ENCODE results near the gene ITGAL.

The ITGAL gene

DNA sequence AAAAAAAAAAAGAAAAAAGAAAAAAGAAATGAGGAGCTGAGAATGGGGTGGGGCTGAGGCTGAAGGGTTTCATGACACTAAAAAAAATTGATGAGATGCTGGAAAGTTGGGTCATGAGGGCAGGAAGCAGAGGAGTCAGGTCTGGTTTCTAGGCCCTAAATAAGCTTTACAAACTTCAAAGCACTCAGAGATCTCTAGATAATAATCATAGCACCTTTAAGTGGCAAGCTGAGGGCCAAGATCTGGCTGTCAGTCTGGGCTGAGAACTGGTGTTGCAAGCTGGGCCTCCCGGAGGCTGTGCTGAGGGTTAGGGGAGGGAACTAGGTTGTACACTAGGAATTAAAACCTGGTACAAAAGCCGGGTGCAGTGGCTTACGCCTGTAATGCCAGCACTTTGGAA, 79.2 kb downstream of the ITGAL start:
- no peak for DNase-seq

DNA sequence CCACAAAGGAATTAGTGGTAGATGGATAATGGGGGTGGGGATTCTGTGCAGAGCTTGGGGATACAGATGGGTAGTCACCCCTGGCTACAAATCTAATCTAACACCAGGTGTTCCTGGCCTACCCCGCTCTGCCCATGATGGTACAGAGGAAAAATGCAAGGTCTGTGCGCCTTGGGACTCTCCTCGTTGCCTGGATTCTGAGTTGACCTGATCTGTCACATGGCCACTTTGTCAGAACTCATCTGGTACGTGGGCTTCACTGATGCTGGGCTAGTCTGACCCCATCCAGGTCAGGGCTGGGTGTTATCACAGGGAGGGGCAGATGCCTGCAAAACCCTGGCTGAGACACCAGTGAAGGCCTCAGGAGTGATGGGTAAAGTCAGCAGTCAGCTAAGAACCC, 80.4 kb downstream of the ITGAL start:
- DNase-seq = no peak

DNA sequence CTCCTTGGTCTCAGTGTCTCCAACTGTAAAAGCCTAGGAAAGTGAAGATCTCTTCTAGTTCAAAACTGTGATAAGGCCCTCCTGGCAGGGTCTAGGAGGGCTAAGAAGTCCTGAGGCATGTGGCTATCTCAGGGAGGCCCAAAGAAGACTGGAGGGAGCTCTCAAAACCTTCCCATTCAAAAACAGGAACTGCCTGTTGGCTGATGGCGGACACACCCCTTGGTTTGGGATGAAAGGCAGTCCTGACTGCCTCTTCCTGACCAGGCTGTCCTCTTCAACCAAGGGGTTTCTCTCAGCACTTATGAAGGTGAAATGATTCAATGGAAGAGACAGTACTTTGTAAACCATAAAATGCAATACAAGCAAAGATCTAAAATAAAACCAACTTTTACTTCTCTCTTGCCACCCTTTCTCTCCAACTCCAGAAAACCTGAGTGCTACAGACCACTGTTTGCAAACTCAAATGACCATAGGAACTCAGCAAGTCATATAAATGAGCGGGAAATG, 80.9 kb downstream of the ITGAL start:
- DNase-seq = peak; percentile 42

DNA sequence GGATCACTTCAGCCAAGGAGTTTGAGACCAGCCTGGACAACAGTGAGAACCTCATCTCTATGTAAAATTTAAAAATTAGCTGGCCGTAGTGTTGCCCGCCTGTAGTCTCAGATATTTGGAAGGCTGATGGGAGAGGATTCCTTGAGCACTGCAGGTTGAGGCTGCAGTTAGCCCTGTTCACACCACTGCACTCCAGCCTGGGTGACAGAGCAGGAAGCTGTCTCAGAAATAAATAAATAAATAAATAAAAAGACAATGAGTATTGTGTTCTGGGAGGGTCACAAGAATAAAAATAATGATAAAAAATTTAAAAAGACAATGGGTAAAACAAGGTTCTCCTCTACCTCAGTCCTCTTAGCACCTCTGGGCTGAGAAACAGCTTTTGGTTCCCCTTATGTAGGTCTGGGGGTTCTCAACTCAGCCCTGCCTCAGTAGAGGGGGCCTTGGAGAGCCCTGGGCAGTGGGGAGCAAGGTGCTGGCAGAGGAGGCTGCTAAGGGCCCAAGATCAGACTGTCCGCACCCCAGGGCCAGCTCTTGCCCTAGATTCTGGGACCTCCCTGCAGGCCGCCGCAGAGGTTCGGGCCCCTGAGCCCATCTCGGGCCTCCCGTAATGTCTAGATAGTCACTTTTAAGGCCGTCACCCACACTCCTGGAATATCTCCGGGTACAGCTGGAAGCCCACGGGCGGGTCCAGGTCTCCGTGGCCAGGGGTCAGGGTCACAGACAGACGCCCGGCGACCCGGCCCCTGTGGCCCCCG, 82.2 kb downstream of the ITGAL start:
- no peak for DNase-seq

DNA sequence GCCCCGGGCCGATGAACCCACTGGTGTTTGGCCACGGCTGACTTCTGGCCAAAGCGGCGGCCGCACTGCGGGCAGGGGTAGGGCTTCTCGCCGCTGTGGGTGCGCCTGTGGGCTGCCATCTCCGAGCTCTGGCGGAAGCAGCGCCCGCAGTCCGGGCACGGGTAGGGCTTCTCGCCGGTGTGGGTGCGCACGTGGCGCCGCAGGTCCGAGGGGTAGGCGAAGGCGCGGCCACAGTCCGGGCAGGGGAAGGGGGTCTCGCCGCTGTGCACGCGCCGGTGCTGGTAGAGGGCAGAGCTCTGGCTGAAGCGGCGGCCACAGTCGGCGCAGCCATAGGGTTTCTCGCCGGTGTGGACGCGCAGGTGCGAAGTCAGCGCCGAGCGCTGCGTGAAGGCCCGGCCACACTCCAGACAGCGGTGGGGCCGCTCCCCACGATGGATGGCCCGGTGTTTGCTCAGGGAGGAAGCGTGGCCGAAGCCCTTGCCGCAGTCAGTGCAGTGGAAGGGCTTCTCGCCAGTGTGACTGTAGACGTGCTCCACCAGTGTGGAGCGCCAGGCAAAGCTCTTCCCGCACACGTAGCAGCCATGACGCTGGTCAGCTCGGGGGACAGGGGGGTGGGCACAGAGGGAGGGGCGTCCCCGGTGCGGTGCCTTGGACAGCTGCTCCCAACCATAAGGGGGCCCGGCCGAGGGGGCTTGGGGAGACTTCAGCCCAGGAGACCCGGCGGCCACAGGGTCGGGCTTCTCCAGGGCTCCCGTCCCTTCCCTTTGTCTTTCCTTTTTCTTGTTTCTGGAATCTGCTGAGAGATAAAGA, 83.0 kb downstream of the ITGAL start:
- no peak for DNase-seq

DNA sequence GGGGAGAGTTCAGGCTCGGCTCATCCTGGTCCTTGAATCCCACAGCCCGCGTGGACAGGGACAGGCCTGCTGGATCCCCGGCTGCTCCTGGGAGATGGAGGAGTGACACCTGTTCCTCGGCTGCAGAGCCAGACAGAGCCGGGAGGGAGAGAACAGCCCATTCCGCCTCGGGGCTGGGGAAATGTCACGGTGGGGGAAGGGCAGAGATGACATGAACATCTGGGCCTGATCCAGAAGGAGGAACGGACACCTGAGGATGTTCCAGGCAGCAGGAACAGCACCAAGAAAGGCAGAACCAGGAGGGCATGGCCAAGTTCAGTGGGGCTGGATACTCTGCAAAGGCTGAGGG, 83.6 kb downstream of the ITGAL start:
- no peak for DNase-seq

DNA sequence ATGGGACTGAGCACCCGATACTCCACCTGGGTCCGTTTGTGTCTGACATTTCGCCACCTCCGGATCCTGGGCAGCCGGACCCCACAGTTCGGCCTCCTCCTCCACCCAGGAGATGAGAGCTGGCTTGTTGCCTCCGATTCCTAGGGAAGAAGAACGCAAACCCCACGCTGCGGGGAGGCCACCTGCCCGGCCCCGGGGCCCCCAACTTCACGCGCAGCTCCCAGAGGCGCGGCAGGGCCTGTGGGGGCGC, 85.1 kb downstream of the ITGAL start:
- peak; percentile 48 for DNase-seq

DNA sequence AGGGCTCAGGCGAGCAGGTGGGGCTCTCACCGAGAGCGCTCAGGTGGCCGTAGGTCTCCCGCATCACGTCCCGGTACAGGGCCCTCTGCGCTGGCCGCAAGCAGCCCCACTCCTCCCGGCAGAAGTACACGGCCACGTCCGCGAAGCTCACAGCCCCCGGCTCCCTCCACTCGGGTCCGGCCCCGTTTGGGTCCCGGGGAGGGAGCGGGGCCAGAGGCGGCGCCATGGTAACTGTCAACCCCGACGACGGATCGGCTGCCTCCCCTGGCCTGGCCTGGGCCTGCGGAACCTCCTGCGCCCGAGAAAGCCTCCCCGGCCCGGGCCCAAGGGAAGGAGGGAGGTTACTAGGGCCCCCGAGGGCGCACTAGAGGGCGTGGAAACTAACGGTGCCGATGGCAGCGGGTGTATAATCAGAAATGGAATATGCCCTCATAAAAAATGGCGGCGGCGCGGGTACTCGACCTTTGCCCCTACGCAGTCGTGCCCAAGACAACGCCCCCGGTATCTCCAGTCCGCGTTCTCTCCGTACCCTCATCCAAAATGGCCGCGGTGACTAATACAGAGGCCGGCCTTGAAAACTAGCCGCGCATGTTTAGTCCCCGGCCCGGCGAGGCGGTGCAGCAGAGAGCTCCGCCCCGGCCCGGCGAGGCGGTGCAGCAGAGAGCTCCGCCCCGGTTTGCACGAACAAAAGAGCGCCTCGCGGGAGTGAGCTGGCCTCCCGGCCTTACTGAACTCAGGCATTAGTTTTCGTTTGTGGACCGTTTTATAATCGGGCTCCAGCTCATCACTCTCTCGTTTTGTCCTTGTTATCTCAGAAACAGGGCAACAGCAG, 85.6 kb downstream of the ITGAL start, which contains the start of gene ZNF764:
Gene ZNF764, minus strand, starts transcription at position 418 of the 832 bp plus-strand sequence. Its CDS starts 192 bp downstream, at position 226.
- DNase-seq = peak; percentile 100

DNA sequence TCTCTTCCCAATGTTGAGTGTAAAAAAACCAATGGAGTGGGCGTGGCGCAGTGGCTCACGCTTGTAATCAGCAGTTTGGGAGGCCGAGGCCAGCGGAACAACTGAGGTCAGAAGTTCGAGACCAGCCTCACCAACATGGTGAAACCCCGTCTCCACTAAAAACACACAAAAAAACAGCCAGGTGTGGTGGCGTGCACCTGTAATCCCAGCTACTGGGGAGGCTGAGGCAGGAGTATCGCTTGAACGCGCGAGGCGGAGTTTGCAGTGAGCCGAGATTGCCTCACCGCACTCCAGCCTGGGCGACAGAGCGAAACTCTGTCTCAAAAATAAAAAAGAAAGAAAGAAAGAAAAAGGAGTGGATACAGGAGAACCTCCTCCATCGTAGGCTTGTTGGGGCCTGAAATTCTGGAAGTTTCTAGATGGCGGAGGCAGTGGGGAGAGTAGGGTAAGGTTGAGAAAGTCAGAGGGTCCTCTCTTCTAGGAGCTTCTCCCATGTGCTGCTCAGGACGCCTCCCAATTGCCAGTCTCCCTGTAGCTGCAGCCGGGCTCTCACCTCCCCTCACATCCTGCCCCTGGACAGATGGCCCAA, 86.3 kb downstream of the ITGAL start:
- DNase-seq = no peak

DNA sequence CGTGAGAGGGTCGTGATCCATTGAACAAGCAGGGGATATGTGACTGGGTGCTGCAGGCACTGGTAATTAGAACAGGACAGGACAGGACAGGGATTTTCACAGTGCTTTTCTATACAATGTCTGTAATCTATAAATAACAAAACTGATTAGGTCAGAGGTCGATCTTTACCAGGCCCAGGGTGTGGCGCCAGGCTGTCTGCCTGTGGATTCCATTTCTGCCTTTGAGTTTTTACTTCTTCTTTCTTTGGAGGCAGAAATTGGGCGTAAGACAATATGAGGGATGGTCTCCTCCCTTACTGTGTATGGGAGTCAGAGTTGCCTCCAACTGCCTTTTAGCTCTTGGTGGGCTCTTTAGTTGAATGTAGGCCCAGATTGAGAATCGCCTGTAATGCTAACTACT, 87.1 kb downstream of the ITGAL start:
- DNase-seq = peak; percentile 38

DNA sequence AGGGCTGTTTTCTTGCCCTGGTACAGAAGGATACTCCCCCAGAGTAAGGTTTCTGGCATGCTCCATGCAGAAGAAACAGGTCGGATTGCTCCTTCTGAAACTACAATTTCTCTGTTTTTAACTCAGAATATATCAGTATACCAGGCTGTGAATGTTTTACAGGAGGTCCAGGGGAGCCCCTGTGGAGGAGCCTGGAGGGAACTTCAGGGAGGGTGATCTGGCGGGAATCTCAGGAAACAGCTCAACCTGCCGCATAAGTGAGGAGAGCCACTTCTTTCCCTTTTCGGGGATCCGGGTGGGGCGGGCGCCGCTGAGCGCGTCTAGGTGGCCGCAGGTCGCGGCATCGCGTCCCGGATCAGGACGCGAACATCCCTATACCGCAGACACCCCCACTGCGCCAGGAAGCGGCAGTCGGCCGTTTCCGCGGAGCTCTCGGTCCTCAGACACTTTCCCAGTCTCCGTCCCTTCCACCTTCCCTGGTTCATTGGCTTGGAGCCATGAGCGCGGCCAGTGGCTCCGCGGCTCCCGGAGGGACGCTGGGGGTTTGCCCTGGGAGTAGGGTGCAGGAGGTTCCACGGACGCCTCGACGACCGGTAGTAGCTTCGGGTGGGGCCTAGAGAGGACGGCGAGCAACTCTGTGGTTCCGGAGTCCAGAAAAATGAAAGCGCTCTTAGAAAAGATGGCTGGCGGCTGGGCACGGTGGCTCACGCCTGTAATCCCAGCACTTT, 88.7 kb downstream of the ITGAL start:
- peak; percentile 58 for DNase-seq

DNA sequence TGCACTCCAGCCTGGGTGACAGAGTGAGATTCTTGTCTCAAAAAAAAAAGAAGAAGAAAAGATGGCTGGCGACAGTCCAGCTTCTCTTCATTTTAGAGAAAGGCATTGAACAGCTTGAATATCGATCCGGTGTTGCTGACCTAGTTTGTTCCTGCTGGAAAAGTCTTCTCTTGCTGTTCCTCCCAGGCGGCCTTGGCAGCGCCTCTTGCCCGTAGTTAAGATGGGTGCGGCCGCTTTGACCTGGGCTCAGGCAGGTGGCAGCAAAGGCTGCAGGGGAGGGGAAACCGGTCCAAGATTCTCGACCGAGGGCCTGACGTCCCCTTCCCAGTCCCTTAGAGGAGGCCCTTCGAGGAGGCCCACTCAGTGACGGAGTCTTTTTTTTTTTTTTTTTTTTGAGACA, 89.5 kb downstream of the ITGAL start:
- peak; percentile 40 for DNase-seq

DNA sequence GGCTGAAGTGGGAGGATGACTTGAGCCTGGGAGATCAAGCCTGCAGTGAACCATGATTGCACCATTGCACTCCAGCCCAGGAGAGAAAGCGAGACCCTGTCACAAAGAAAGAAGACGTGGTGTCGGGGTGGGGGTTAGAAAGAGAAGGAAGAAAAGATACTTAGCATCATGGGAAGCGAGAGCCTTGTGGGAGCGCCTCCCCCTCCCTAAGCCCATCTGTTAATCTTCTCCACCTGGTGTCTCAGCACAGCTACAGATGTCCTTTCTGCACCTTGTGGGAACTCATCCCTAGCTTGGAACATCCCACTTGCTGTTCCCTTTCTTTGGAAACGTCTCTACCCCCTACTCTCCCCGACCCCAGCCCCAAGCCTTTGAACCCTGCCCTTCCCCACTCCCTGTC, 93.0 kb downstream of the ITGAL start:
- DNase-seq = no peak

DNA sequence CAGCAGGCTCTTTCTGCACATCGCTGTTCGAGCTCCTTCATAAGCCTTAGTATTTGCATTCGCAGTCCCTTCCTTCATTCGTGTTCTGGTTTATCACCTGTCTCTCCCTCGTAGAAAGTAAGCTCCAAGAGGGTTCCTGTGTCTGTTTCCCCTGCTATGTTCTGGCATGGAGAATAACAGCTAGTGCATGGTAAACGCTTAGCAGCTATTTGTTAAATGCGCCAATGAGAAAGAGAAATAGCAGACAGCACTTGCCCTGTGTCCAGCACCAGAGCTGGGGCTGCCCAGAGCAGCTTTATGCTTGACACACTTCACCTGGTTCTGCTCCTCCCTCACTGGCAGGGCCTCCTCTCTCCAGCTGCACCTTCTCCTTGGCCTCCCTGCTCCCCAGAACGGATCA, 93.4 kb downstream of the ITGAL start:
- DNase-seq = no peak

DNA sequence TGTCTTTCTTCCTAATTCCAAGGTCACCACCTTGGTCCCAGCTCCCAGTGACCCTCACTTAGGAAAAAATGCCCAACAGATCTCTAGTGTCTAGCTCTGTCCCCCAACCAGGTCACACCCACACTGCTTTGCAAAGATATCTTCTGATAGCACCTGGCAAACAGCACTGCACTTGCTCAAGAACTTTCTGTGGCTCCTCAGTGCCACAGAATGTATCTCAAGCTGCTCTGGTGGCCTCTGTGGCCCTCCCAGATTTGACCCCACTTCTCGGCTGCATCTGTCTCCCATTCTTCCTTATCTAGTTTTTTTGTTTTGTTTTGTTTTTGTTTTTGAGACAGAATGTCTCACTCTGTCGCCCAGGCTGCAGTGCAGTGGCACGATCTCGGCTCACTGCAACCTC, 94.0 kb downstream of the ITGAL start:
- peak; percentile 31 for DNase-seq

DNA sequence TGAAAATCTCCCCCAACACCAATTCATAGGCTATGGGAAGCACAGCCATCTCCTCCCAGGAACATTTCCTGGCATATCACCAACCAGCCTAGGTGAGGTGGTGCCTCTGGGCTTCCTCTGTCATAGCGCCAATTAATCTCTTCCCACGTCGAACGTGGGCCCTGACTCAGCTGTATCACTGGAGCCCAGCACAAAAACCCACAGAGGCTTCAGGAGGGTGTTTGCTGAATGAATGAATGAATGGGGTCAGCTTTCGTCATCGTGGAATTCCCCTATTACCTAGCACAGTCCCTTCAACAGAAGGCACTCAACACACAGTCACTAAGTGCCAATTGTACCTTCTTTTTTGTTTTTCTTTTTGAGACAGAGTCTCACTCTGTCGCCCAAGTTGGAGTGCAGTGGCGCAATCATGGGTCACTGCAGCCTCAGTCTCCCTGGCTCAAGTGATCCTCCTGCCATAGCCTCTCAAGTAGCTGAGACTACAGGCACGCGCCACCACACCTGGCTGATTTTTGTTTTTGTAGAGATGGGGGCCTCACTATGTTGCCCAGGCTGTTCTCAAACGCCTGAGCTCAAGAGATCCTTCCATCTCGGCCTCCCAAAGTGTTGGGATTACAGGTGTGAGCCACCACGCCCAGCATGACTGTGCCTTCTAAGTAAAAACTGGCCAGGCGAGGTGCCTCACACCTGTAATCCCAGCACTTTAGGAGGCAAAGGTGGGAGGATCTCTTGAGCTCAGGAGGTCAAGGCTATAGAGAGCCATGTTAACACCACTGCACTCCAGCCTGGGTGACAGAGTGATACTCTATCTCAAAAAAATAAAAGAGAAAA, 94.8 kb downstream of the ITGAL start:
- no peak for DNase-seq

DNA sequence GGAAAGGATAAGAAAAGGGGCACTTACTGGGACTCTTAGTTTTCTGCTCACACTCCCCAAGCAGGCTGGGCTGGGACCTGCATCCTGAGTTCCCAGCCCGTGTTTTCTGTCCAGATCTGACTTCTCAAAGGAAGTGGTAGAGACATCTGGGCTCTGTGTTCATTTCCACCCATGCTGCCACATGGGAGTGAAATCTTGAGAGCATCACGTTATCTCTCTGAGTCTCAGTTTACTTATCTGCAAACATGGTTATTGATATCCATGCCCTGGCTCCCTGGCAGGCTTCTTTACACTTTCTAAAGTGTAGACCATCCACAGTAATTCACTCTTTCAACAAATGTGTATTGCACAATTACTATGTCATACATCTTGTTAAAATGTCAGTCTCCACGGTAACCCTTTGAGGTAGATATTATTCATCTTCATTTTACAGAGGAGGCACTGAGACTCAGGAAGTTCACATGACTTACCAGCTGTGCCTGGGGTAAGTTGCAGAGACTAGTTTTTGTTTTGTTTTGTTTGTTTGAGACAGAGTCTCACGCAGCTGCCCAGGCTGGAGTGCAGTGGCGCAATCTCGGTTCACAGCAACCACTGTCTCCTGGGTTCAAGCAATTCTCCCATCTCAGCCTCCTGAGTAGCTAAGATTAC, 95.6 kb downstream of the ITGAL start:
- DNase-seq = peak; percentile 81

DNA sequence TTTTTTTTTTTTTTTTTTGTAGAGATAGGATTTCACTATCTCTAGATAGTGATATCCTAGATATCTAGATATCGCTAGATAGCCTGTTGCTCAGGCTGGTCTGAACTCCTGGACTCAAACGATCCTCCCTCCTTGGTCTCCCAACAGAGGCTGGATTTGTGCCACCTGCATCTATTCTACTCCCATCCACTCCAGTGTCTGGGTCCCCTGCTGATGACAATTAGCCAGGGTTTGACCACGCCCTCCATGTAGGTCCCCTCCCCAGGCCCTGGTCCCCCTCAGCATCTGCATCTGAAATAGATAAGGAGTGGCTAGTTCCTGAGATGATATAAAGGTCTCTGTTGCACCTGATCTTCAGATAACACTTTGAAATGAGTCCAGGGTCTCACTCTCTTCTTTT, 96.7 kb downstream of the ITGAL start:
- DNase-seq = no peak

DNA sequence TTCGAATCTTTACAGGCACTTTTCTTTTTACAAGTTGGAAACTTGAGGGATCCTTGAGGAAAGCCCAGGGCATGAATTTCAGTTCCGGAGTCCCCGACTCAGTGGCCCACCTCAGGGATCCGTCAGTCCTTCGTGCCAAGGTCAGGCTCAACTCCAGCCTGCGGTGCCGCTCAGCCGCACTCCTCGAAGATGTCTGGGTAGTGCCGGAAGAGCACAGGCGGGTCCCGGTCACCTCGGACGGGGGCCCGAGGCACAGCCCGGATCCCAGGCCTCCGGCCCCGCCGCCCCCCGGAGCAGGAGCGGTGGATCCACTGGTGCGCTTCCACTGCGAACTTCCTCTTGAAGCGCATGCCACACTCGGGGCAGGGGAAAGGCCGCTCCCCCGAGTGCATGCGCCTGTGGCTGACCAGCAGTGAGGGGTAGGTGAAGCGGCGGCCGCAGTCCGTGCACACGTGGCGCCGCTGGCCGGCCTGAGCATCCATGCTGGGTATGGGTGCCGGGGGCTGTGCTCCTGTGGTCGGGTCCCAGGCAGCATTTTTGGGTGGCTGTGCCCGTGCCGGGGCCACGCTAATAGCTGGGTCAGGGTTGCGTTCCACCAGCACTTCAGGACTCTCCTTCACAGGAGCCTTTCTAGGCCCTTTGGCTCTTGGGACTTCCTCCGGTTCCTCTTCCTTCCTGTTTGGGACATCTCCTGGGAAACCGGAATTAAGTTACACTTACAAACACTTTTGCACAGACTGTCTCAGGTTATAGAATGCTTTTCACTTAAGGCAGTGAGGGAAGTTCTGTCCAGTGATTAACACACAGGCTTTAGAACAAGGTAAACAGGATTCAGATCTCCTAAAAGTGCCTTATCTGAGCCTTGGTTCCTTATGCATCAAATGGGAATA, 97.4 kb downstream of the ITGAL start:
- DNase-seq = no peak
